ENCODE data around the gene PADI1.

GRCh38 chr1:17251246-17251645 lies 46.3 kb downstream of the PADI1 start:
- TF ChIP-seq CTCF (IDR thresholded peaks at IDR 0.05) (no peak), POLR2A (IDR thresholded peaks at IDR 0.05) (no peak)

All from adrenal gland (tissue), 5 donors.